Stimulated activated CD4-positive, alpha-beta T cell treated with anti-CD3 and anti-CD28 coated beads, Interleukin-2, amount 100 ng/mL, for 48 hours (primary cell): ENCODE measurements around the gene POLD1.
A peak's percentile ranks its signal among the peaks of the same experiment; 100 is the strongest.

Source experiments
- DNase-seq, 2 donors: peaks; one replicate each; pipeline ENCODE4 v3.0.0-alpha.2; 2020

POLD1 gene

DNA sequence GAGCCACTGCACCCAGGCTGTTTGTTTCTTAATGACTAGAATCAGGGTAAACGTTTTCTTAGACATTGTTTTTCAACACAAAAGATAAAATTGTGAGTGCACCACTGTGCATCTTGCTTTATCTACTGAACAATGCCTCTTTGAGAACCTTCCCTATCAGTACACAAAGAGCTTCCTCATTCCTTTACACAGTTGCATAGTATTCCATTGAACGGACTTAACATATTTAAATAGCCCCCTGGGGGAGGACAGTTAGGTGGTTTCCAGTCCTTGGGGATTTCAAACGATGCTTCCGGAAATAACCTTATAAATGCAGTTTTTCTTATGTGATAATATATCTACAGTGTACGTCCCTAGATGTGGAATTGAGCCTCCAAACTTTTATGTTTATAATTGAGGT is 8.6 kb downstream of the POLD1 start:
- DNase-seq, result no peak

DNA sequence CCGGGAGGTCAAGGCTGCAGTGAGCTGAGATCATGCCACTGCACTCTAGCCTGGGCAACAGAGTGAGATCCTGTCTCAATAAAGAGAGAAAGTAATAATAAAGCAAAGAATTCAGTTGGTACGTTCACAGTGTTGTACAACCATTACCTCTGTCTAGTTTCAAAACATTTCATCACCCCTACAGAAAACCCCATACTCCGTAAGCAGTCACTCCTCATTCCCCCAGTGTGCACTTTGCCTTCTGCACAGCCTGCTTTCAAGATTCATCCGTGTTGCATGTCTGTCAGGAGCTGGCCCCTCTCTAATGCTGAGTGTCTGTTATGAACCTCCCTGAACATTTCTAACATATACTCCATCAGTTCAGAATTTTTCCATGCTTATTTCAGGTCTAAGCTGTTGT is 9.4 kb downstream of the POLD1 start:
- no peak for DNase-seq

DNA sequence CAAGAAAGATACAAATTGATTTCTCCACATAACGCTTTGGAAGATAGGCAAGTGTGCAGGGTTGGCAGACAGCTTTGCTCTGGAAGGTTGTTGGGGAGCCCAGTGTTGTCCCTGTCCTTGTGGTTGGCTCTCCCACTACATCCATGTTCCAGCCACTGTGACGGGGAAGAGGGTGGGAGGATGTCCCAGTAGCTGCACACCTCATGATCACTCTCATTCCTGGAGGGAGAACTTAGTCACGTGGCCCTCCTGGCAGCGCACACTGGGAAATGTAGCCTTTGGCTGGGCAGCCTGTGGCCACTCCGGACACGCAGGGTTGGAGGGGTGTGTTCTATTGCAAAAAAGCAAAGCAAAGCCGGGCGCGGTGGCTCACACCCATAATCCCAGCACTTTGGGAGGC is 9.9 kb downstream of the POLD1 start:
- DNase-seq, result no peak

DNA sequence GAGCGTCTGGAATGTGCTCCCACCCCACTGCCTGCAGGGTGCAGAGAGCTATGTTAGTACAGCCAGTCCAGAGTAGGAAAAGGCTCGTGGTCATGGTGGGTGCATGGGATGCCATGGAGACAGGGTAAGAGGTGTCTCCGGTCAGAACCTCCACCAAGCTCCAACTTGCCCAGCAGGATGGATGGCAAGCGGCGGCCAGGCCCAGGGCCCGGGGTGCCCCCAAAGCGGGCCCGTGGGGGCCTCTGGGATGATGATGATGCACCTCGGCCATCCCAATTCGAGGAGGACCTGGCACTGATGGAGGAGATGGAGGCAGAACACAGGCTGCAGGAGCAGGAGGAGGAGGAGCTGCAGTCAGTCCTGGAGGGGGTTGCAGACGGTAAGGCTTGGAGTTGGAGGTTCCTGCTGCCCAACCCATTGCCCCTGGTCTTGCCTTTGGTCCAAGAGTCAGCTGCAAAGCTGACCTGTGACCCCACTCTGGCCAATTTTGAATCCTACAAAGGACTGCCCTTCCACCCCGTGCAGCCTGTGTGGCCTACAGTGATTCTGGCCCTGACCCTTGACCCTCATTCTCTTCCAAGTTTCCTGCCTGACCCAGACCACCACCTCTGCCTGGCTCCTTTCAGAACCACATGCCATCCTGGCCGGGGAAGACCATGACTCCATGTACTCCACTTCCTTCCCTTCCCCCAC is 14.7 kb downstream of the POLD1 start:
- no peak for DNase-seq

DNA sequence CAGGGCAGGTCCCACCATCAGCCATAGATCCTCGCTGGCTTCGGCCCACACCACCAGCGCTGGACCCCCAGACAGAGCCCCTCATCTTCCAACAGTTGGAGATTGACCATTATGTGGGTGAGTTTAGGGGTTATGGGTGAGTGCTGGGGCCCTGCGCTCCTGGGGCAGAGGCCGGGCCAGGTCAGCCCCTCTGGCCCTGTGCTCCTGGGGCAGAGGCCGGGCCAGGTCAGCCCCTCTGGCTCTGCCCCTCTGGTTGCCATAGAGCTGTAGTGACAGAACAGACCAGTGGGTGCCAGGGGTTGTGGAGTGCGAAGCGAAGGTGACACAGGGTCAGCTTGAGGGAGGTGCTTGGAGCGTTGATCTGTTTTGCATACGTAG is 15.2 kb downstream of the POLD1 start:
- DNase-seq, result no peak

DNA sequence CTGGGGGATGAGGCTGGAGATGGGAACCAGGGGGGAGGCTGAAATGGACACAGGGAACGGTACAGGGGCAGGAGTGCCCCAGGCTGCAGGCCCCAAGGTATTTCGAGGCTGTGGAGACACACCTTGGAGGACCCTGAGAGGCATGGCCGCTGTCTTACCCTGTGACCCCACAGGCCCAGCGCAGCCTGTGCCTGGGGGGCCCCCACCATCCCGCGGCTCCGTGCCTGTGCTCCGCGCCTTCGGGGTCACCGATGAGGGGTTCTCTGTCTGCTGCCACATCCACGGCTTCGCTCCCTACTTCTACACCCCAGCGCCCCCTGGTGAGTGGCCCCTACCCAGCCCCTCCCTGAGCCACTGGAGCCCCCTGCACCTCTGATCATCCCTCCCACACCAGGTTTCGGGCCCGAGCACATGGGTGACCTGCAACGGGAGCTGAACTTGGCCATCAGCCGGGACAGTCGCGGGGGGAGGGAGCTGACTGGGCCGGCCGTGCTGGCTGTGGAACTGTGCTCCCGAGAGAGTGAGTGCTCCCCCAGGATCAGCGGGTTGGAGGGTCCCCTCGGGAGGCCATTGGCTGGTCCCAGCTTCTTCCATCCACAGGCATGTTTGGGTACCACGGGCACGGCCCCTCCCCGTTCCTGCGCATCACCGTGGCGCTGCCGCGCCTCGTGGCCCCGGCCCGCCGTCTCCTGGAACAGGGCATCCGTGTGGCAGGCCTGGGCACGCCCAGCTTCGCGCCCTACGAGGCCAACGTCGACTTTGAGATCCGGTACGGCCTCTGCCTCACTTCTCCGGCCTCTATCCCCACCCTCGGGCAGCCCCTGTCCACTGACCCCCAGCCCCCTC is 17.7 kb downstream of the POLD1 start:
- no peak for DNase-seq

DNA sequence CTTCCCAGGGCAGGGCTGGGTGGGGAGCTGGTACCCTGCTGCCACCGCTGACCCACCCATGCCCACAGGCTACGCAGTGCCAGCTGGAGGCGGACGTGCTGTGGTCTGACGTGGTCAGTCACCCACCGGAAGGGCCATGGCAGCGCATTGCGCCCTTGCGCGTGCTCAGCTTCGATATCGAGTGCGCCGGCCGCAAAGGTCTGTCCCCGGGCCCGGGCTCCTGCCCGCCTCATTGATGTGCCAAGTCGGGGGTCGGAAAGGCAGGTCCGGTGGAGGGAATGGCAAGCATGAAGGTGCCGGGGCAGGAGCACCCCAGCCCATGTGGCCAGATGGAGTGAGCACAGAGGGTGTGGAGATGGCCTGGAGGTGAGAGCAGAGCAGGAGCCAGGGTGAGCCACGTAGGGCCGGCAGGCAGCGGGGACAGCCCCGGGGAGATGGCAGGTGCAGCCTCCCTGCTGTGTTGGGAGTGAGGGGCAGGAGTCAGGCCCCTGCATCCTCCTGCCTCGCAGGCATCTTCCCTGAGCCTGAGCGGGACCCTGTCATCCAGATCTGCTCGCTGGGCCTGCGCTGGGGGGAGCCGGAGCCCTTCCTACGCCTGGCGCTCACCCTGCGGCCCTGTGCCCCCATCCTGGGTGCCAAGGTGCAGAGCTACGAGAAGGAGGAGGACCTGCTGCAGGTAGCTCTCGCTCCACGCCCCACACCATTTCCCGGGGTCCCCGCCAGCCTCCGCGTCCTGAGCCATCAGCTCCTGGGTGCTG is 18.6 kb downstream of the POLD1 start:
- DNase-seq, result no peak

DNA sequence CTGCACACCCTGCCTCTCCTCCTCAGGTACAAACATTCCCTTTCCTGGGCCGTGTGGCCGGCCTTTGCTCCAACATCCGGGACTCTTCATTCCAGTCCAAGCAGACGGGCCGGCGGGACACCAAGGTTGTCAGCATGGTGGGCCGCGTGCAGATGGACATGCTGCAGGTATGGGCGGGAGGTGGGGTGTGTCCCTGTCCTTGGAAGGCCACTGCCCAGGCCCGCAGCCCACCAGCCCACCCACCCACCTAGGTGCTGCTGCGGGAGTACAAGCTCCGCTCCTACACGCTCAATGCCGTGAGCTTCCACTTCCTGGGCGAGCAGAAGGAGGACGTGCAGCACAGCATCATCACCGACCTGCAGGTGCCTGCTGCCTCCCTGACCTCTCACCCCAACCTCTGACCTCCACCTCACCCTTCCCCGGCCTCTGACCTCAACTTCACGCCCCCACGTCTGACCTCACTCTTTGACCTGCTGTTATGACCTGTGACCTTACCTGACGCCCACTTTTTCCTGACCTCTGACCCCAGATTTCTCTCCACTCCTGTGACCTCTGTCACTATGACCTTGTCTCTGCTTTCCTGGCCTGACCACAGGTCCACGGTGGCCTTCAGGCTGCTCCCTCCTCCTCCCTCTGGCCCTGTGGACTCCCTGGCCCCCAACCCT is 22.1 kb downstream of the POLD1 start:
- DNase-seq, result no peak

DNA sequence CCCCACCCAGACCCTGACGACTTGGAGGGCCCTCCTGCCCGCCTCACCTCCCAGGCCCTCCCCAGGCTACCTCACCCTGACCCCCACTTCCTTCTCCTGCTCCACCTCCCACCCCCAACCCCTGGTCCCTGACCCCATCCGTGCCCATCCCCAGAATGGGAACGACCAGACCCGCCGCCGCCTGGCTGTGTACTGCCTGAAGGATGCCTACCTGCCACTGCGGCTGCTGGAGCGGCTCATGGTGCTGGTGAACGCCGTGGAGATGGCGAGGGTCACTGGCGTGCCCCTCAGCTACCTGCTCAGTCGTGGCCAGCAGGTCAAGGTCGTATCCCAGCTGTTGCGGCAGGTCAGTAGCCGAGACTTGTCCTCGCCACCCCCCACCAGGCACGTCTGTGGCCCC is 22.7 kb downstream of the POLD1 start:
- DNase-seq, result no peak

DNA sequence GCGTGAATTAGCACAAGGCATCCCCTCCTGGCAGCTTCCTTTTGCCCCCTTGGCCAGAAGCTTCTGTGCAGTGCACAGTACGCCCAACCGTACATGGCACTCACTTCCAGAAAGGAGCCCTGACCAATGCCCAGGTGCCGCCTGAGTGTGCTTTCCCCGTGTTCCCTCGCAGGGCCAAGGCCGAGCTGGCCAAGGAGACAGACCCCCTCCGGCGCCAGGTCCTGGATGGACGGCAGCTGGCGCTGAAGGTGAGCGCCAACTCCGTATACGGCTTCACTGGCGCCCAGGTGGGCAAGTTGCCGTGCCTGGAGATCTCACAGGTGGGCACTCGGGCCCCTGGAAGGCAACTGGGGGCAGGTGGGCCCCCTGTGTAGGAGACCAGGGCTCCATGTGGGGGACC is 25.2 kb downstream of the POLD1 start:
- no peak for DNase-seq

DNA sequence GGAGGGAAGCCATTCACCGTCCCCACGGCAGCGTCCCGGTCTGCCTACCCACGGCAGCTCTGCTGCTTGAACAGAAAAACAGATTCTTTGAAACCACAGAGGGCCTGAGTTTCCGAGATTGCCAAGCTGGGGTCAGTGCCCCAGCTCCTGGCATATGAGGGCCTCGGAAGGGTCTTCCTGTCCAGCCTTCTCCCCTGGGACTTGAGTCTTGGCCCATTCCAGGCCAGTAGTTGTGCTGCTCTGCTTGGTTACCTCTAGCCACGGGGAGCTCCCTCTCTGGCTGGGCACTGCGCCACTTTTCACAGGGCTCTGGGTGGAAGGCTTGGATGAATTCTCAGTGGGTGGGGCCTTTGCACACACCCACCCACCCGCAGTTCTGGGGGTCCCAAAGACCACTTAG is 26.0 kb downstream of the POLD1 start:
- DNase-seq, result no peak

DNA sequence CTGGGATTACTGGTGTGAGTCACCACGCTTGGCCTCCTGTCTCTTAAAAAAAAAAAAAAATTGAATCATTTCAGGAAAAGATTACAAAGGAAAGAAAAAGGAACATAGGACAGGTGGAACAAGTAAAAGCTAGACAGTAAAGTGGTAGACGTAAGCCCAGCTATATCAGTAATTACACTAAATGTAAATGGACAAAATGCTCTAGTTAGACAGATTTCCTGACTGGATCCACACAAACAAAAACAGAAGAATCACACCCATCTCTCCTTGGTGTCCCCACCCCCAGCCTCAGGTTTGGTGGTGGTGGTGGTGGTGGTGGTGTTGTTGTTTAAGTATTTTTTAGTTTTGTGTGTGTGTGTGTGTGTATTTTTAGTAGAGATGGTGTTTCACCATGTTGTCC is 28.3 kb downstream of the POLD1 start:
- DNase-seq, result no peak

DNA sequence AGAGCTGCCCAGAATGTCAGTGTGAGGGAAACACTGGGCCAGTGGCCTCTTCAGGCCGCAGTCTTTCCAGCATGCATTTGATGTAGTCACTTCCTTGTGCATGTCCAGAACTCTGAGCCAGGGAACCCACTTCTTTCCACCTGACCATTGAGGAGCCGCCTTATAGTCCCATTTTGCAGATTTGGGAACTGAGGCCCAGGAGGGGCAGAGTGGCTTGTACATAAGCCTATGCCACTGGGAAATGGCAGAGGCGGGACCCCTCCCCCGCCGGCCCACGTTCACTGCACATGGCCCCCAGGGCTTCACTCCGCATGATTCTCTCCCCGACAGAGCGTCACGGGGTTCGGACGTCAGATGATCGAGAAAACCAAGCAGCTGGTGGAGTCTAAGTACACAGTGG is 28.9 kb downstream of the POLD1 start:
- no peak for DNase-seq

DNA sequence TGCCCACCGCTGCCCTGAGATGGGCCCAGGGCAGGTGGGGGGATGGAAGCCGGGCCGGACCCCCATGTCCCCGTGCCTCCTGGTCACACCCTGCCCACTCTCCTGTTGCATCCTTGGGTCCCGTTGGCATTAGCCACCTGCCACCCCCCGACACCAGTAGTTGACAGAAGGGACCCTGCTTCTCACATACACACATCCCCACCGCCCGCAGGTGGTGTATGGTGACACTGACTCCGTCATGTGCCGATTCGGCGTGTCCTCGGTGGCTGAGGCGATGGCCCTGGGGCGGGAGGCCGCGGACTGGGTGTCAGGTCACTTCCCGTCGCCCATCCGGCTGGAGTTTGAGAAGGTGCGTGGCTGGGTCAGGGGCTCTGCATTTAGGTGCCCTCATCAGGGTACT is 29.4 kb downstream of the POLD1 start:
- DNase-seq, result no peak

DNA sequence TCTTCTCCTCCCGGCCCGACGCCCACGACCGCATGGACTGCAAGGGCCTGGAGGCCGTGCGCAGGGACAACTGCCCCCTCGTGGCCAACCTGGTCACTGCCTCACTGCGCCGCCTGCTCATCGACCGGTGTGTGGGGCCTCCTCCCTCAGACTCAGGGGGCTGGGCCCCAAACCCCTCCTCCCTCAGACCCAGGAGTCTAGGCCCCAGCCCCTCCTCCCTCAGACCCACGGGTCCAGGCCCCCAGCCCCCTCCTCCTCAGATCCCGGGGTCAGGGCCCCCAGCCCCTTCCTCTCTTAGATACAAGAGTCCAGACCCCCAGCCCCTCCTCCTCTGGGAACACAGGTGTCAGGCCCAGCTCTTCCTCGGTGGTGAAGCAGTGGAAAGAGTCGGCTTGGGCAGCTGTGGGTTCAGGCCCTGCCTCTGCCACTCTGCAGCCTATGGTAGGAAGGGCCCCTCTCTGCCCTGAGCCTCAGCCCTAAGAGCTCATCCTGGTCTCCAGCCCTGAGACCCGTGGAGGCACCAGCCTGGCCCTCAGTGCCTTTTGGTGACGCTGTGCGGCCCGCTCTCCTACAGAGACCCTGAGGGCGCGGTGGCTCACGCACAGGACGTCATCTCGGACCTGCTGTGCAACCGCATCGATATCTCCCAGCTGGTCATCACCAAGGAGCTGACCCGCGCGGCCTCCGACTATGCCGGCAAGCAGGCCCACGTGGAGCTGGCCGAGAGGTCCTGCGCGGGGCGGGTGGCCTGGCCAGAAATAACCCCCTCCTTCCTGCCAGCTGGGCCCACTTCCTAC is 30.9 kb downstream of the POLD1 start:
- peak; percentile 73 to 84 for DNase-seq

DNA sequence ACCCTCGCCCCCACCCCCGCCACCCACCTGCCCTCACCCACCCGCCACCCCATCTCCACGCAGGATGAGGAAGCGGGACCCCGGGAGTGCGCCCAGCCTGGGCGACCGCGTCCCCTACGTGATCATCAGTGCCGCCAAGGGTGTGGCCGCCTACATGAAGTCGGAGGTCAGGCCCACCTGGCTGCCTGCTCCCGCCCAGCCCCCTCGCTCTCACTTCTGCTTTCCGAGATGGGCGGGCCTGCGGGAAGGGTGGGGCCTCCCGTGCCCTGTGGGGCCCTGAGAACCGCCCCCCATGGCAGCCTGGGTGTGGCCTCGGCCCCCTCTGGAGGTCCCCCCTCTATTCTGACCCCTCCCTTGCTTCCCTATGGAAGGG is 31.5 kb downstream of the POLD1 start:
- no peak for DNase-seq

DNA sequence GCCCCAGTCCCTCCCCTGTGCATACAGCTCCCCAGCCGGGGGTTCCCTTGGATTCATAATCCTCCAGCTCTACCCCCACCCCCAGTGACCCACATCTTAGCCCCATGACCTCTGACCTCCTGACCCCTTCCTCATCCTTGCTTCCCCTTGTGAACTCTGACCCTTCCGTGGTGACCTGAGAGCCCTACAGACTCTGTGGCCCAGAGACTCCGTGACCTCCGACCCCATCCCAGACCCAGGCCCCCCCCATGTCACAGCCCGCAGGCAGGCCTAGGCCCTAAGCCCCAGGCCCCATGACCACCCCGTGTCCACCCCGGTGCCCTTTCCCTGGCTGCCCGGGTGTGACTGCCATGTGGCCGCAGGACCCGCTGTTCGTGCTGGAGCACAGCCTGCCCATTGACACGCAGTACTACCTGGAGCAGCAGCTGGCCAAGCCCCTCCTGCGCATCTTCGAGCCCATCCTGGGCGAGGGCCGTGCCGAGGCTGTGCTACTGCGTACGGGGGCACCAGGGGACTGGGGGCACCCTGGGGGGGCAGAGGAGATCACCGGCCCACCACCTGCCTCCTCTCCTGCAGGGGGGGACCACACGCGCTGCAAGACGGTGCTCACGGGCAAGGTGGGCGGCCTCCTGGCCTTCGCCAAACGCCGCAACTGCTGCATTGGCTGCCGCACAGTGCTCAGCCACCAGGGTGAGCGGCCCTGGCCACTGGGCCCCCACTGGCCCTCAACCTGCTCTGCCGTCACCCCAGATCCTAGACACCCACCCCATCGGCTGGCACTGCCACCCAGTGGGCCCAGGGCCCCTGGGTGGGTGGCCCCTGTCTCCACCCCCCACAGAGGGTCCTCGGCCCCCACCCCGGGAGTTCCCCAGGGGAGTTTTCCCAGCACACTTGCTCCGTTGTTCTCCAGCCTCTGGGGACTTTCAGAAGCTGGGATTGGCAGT is 32.2 kb downstream of the POLD1 start:
- no peak for DNase-seq

DNA sequence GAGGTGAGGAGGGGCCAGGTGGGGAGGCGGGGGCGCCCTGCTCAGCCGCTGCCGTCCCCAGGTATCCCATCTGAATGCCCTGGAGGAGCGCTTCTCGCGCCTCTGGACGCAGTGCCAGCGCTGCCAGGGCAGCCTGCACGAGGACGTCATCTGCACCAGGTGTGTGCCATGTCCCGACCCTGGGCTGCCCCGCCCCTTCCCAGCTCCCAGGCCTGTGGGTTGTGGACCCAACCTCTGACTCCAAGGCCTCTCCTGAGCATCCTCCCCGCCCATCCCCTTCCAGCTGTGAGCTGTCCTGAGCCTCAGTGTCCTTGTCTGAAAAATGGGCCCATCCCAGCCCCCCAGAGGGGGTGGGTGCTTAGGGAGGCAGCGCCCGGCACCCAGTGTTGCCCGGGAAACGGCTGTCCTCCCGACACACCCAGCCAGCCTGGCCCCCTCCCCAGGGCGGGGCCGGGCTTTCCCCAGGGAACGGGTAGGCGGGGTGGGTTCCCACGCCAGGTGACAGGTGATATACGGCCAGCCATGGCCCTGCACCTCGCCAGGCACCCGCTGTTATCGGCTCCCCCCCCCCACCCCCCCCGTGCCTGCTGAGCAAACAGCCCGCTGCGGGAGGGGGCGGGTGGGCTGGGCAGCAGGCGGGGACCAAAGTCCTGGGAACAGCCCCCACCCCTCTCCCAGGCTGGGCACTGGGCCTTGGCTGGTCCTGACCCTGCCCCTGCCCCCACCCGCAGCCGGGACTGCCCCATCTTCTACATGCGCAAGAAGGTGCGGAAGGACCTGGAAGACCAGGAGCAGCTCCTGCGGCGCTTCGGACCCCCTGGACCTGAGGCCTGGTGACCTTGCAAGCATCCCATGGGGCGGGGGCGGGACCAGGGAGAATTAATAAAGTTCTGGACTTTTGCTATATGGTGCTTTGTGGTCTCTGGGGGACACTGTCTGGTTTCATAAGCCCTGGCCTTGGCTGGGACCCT is 33.2 kb downstream of the POLD1 start:
- DNase-seq, result no peak

DNA sequence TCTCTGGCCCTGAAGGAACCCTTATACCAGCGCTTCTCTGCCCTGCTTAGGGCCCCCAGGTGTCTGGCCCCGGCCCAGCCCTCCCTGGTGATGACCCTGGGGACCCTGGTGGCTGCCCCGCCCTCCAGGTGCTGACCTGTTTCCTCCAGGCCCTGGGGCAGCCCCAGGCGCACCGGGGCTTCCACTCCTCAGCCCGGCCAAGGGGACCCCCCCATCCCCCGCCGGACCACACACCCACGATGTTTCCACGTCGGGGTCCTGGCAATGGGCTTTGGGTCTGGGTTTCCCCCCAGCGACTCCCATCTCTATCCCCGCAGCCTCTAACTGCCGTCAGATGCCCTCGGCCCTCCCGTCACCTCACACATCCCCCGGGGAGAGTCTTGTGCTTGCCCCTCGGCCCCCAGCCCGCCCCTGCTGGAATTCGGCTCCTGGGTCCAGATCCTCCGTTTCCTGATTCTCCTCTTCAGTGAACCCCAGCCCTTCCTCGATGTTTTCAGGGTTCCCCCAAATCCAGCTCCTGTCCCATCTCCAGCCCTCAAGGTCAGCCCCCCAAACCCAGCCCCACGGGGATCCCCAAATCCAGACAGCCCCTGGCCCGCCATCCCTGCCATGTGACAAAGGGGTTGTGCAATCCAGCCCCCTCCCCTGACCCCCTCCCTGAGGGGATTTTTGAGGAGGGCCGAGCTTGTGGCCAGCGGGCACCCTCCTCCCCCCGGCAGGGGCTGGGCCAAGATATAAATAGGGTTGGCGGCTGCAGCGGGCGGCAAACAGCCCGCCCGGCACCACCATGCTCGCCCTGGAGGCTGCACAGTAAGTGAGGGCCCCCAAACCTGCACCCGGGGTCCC is 34.3 kb downstream of the POLD1 start, which contains the start of gene SPIB:
Gene SPIB (plus strand): TSS at position 763 of the 846 bp plus-strand sequence. CDS start 25 bp downstream, at position 788.
- DNase-seq, result no peak
